Suprapubic skin (tissue), 4 donors: ENCODE data around the gene ZBTB20.
"Not testable (repeated sequence)": the region's sequence is repeated elsewhere in the genome, so short reads cannot be mapped to it uniquely, and the experiment has no call there.

Experiments
- CTCF ChIP-seq, 2 donors: fragments of 200-600 bp in 1 of 2; fragments of 450-650 bp in 1 of 2; sonication (generic) in 1 of 2; IDR thresholded peaks; one replicate each; pipeline ENCODE4 v1.5.1; 2016 to 2019; ENCODE audit warnings: antibody characterized with exemption in 2 of 2, mild to moderate bottlenecking in 1 of 2, moderate library complexity in 1 of 2
- EP300 ChIP-seq: sonication (generic); formaldehyde crosslinking; IDR thresholded peaks from one replicate; pipeline ENCODE4 v1.6.1; 2017; ENCODE audit warnings: antibody characterized with exemption
- POLR2A ChIP-seq, 2 donors: fragments of 450-650 bp; IDR thresholded peaks; one replicate each; pipeline ENCODE4 v1.6.1; 2017; ENCODE audit warnings: antibody characterized with exemption in 2 of 2, mild to moderate bottlenecking in 2 of 2, moderate library complexity in 2 of 2
- POLR2AphosphoS5 ChIP-seq, 3 donors: sonication (generic); formaldehyde crosslinking; IDR thresholded peaks; one replicate each; pipeline ENCODE4 v1.6.1; 2017; ENCODE audit warnings: antibody characterized with exemption in 3 of 3

GRCh38 chr3:115178930-115179329 is 31.8 kb upstream of the ZBTB20 start:
- TF ChIP-seq CTCF (IDR thresholded peaks at IDR 0.05); POLR2AphosphoS5 (IDR thresholded peaks at IDR 0.05); POLR2A (IDR thresholded peaks at IDR 0.05); EP300: not testable (repeated sequence)
